Stimulated activated CD4-positive, alpha-beta T cell treated with anti-CD3 and anti-CD28 coated beads, Interleukin-12 subunit alpha, Interleukin-12 subunit beta, amount 100 ng/mL, for 48 hours (primary cell): Measurements from ENCODE around the gene MFSD2B.

Experiments
- DNase-seq, 3 donors: peaks; one replicate each; pipeline ENCODE4 v3.0.0-alpha.2; 2020; ENCODE audit warnings: low read depth in 2 of 3, low spot score in 1 of 3

The MFSD2B gene

DNA sequence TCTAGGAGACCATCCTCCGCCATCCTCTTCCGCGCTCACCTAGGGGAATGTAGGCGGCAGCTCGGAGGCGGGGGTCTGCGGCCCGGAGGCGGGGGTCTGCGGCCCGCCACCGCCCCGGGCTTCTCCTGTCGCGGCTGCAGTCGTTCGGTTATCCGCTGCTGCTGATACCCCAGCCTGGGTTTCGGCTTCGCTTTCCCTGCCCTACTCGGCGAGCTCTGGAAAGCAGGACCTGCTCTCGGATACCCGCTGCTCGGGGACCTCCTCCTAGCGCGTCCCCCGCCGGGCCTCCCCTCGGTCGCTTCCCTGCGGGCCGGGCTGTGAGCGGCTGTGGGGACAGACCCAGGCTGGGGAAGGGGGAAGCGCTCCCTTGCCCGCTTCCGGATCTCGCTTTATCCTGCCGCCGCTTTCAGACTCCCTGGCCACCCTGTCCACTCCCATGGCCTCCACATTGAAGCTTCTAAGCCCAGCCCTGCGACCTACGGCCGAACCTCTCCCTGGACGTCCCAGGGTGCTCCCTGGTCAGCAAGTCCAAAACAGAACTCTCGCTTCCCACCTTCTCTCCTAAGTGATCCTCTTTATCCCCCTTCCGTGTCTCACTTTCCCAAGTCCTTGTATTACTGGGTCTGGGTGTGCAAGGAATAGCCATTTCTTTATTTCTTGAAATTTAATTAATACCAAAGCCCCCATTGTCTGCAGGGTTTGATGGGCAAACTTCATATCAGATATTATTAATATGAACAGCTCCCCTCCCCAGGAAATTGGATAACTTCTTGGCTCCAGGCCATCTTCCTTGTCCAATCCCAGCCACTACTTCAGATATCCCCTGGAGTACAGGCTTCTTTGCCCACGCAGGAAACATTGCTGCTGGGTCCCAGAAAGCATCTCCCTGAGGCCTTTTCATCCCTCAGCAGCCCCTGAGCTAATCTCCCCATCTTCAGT is 40.4 kb downstream of the MFSD2B start:
- no peak for DNase-seq

- no peak for DNase-seq
Measured at GRCh38 chr2:24051833-24052232, 41.9 kb downstream of the MFSD2B start.

GRCh38 chr2:24052951-24053350 is 43.1 kb downstream of the MFSD2B start:
- DNase-seq: no peak

GRCh38 chr2:24054366-24055010 is 44.6 kb downstream of the MFSD2B start:
- no peak for DNase-seq

DNA sequence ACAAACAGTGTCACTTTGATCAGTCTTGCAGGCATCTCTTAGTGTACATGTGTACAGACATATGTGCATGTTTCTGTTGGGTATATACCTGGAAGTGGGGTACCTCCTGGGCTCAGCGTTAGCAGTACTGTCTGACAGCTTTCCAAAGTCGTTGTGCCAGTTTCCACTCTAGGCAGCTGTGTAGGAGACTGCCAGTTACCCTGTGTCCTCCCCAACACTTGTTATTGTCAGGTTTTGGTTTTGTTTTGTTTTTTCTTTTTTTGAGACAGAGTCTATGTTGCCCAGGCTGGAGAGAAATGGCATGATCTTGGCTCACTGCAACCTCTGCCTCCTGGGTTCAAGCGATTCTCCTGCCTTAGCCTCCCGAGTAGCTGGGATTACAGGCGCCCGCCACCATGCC is 45.9 kb downstream of the MFSD2B start:
- DNase-seq: no peak

DNA sequence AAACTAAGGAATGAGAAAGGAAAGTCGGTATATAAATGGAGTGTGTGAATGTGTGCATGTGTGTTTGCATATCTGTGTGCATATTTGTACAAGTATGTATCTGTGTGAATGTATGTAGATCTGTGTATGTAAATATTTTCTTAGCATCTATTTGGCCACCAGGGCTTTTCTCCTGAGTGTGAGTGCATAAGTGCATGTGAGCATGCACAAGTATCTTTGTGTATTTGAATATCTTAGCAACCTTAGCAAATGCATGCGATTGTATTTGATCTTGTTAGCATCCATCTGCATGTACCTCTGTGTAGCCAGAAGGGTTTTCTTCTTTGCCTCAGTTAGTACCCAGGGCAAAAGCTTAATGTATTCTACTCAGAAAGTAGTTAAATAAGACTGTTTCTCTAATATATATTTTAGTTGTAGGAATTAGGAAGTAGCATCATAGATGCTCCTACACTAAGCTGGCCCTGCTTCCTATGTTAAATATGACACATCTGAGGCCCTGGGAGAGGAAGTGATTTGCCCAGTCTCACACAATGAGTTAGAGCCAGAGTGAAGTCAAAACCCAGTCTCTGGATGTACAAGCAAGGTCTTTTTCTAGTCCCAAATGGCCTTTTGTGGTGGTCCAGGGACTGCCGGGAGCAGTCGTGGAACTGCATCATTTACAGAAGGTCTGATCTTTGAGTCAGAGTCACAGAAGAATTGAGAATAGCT is 48.8 kb downstream of the MFSD2B start:
- DNase-seq: no peak

- DNase-seq: no peak
Measured at GRCh38 chr2:24065341-24065740, 55.5 kb downstream of the MFSD2B start.

DNA sequence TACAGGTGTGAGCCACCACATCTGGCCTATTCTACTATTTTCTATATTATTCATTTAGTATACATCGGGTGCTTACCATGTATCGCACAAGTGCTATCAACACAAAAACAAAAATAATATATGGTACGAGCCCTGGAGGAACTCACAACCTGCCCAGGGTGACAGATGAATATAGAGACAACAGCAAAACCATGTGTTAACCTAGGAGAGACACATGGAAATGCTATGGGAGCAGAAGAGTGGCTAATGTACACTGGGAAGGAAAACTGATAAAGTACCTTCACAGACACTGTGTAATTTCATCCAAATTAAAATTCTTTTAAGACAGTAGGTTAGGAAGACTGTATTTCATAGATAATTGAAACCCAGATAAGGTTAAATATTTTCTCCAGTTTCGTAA is 62.4 kb downstream of the MFSD2B start:
- no peak for DNase-seq

GRCh38 chr2:24073816-24074215 is 63.9 kb downstream of the MFSD2B start:
- no peak for DNase-seq

- no peak for DNase-seq
Measured at GRCh38 chr2:24075259-24075658, 65.4 kb downstream of the MFSD2B start.
